PC-9 (cell line): Measurements from ENCODE around the gene DRAXIN.

ENCODE experiments used
- CTCF ChIP-seq: fragments of 200-600 bp; sonication (generic); conservative IDR thresholded peaks from 2 replicates; pipeline ENCODE4 v1.6.1; 2017; ENCODE audit warnings: mixed run types, antibody characterized with exemption, mild to moderate bottlenecking, moderate library complexity
- EZH2 ChIP-seq: fragments of 200-600 bp; sonication (generic); IDR thresholded peaks from 2 replicates; pipeline ENCODE4 v1.8.0; 2017; ENCODE audit warnings: antibody characterized with exemption, low read depth

DNA sequence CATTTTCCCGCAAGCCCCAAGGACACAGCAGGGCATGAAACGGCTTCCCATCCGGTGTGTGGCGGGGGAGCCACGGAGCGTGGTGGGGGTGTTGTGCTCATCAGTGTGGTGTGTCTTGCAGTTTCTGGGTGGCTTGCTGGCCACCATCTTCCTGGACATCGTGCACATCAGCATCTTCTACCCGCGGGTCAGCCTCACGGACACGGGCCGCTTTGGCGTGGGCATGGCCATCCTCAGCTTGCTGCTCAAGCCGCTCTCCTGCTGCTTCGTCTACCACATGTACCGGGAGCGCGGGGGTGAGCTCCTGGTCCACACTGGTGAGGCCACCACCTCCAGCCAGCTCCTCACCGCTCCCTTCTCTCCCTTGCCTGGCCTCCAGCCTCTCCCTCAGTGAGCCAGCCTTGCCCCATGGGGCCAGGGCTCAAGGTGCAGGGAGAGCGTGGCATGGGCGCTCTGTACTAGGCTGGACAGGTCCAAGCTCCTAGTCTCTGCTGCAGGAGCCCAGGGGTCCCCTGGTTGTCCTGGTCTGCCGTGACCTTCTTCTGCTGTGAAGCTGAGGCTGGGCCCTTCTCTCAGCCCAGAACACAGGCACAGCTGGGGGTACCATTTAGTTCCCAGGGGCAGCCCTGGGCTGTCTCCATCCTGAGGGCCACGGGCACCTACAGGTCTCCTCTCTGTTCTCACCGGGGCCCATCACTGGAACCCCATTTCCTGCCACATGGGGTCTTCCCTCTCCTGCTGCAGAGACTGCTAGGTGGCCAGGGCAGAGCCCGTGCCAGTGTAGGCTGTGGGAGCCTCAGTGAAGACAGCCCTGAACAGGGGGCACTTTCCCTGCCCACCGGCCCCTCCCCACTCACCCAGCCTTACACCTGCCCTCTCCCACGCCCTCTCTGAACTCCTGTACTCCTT lies 57.0 kb downstream of the DRAXIN start:
- TF ChIP-seq CTCF (no peak), EZH2 (no peak)
